ENCODE data around the gene DGKI. TPM values are rescaled to one million over a fixed set of nuclear protein-coding genes. Genes with fewer than 3 reads are reported as not detected.

The DGKI gene
- total and polyA plus RNA-seq, 2 of the 4 experiments (the other 2 are of a cell fraction), result 3.9 to 15.8 TPM

- Histone ChIP-seq H3K23ac (ENCODE audit: low read depth, low read length) (peak overlapping the region; percentile 4; the same call in 1 of the 2 replicates), H2AFZ (replicated peaks; ENCODE audit: low read length, poor library complexity) (peak overlapping the region; percentile 51), H3K4me2 (ENCODE audit: low read depth, low read length) (peak overlapping the region; percentile 53), H3K9me1 (ENCODE audit: insufficient read depth, low read length) (peaks cover 5% of the 10 kb centered on the region; the same call in 1 of the 2 replicates), H2BK5ac (ENCODE audit: low read depth, low read length, poor library complexity, severe bottlenecking) (peak overlapping the region; percentile 63), H3K4ac (ENCODE audit: low read depth, low read length) (peak overlapping the region; percentile 37), H3K18ac (ENCODE audit: low read depth, low read length) (peak overlapping the region; percentile 48; the same call in 1 of the 2 replicates), H2AK5ac (ENCODE audit: low read depth, low read length) (peak overlapping the region; percentile 3; the same call in 1 of the 2 replicates), H3K27me3 (ENCODE audit: control insufficient read depth, insufficient read depth, low read length) (no peaks in the 10 kb centered on the region), H2BK20ac (ENCODE audit: low read depth, low read length) (peak overlapping the region; percentile 38), H3K4me3 (ENCODE audit: insufficient read depth, low read depth, low read length) (no peak overlapping the region), H3K9ac (ENCODE audit: low read depth, low read length) (no peak overlapping the region), H3K4me1 (ENCODE audit: control insufficient read depth, insufficient read depth, low read length) (peaks cover 8% of the 10 kb centered on the region), H3K14ac (replicated peaks; ENCODE audit: low read depth, low read length) (peak overlapping the region; percentile 5; the same call in 1 of the 2 replicates), H2BK15ac (ENCODE audit: low read depth, low read length) (peak overlapping the region; percentile 33; the same call in 1 of the 3 replicates), H3K9me3 (ENCODE audit: control insufficient read depth, insufficient read depth, low read length) (peaks cover 2% of the 10 kb centered on the region; the same call in 1 of the 2 replicates), H3K36me3 (ENCODE audit: control insufficient read depth, insufficient read depth, low read length) (no peaks in the 10 kb centered on the region), H3K56ac (ENCODE audit: extremely low read depth, insufficient read depth, low read length) (no peak overlapping the region), H3K27ac (ENCODE audit: insufficient read depth, low read length) (peak overlapping the region; percentile 41), H4K5ac (ENCODE audit: low read depth, low read length) (peak overlapping the region; percentile 8; the same call in 1 of the 2 replicates), H3K79me1 (ENCODE audit: low read depth in 1 of 2, low read length in 2 of 2) (peaks cover 0 to 3% of the 10 kb centered on the region in 2 experiments; a peak in 1 of 4 replicates), H4K20me1 (ENCODE audit: insufficient read depth, low read length) (no peaks in the 10 kb centered on the region), H4K8ac (ENCODE audit: low read depth in 2 of 2, low read length in 2 of 2) (peak overlapping the region in 1 of 2 experiments; percentile 59; a peak in 2 of 4 replicates), H4K91ac (ENCODE audit: insufficient read depth, low read depth, low read length) (peak overlapping the region; percentile 13; the same call in 1 of the 2 replicates), H2AK9ac (replicated peaks; ENCODE audit: low read depth, low read length, poor library complexity) (peak overlapping the region; percentile 5), H2BK120ac (ENCODE audit: low read depth, low read length) (peak overlapping the region; percentile 70)
- TF ChIP-seq MAFK (IDR thresholded peaks at IDR 0.05; ENCODE audit: low read depth, low read length) (no peak; the same call in 1 of the 2 replicates), MAZ (IDR thresholded peaks at IDR 0.05; ENCODE audit: borderline replicate concordance, low read depth, low read length) (no peak), CTCF (conservative IDR thresholded peaks at IDR 0.05; ENCODE audit: low read depth, low read length) (no peak), FOS (IDR thresholded peaks at IDR 0.05; ENCODE audit: low read depth, low read length) (no peak), CEBPB (IDR thresholded peaks at IDR 0.05; ENCODE audit: low read depth, low read length) (no peak), SMC3 (IDR thresholded peaks at IDR 0.05; ENCODE audit: low read depth, low read length) (no peak)
- BruUV-seq (replicated peaks), result no TSS peak
- in situ Hi-C loops (cut with MboI; ENCODE audit: low sequenced_read_pairs), result no loop called here
- CTCF ChIA-PET, result no interaction called here
- ATAC-seq (ENCODE audit: low read depth), result peak; percentile 92
- POLR2A ChIA-PET (ENCODE audit: unreplicated experiment), result no interaction called here
- intact Hi-C loops (cut with micrococcal nuclease), result no loop called here
- DNase-seq, result peak; percentile 86
- dilution Hi-C loops (cut with HindIII; ENCODE audit: low sequenced_read_pairs, unreplicated experiment), result no loop called here
Observed at GRCh38 chr7:137423321-137423720, 423.5 kb downstream of the DGKI start.
